SK-N-SH treated with all-trans-retinoic acid at 6 μM for 48 hours (cell line): Measurements from ENCODE around the gene STRBP.

Experiments
- ATAC-seq: fragments of 200-7000 bp; cut with Tn5 transposase; 3 replicates; pipeline ENCODE4 v1.9.1; 2020; ENCODE audit warnings: mild to moderate bottlenecking, moderate library complexity
- ARNTL ChIP-seq: fragments of 450-650 bp; formaldehyde crosslinking; IDR thresholded peaks from 2 replicates; pipeline ENCODE4 v1.5.0; 2020; ENCODE audit warnings: low read depth, mild to moderate bottlenecking, moderate library complexity, borderline replicate concordance
- BACH2 ChIP-seq: fragments of 250-450 bp; sonication (Bioruptor Pico); IDR thresholded peaks from 2 replicates; pipeline ENCODE4 v1.9.0; 2021; ENCODE audit warnings: mild to moderate bottlenecking, borderline replicate concordance
- CSDC2 ChIP-seq: fragments of 250-450 bp; sonication (Bioruptor Pico); IDR thresholded peaks from 2 replicates; pipeline ENCODE4 v1.5.0; 2020; ENCODE audit warnings: mild to moderate bottlenecking, moderate library complexity
- ESRRG ChIP-seq: fragments of 250-450 bp; sonication (Bioruptor Pico); IDR thresholded peaks from 2 replicates; pipeline ENCODE4 v1.6.1; 2021; ENCODE audit warnings: mild to moderate bottlenecking
- GLIS3 ChIP-seq: fragments of 250-450 bp; sonication (Bioruptor Pico); IDR thresholded peaks from 2 replicates; pipeline ENCODE4 v1.5.0; 2020; ENCODE audit warnings: mild to moderate bottlenecking, moderate library complexity
- ISL1 ChIP-seq: fragments of 250-450 bp; sonication (Bioruptor Pico); IDR thresholded peaks from 2 replicates; pipeline ENCODE4 v2.1.2; 2022; ENCODE audit warnings: mild to moderate bottlenecking, moderate library complexity
- OSR1 ChIP-seq: fragments of 250-450 bp; sonication (Bioruptor Pico); IDR thresholded peaks from 2 replicates; pipeline ENCODE4 v1.8.0; 2022; ENCODE audit warnings: moderate library complexity, mild to moderate bottlenecking, inconsistent platforms
- PPARA ChIP-seq: fragments of 250-450 bp; sonication (Bioruptor Pico); IDR thresholded peaks from 2 replicates; pipeline ENCODE4 v1.5.0; 2020; ENCODE audit warnings: mild to moderate bottlenecking, borderline replicate concordance
- RARB ChIP-seq: fragments of 250-450 bp; sonication (Bioruptor Pico); IDR thresholded peaks from 2 replicates; pipeline ENCODE4 v1.8.0; 2021; ENCODE audit warnings: mild to moderate bottlenecking, moderate library complexity
- SNAI2 ChIP-seq: fragments of 250-450 bp; sonication (Bioruptor Pico); IDR thresholded peaks from 2 replicates; pipeline ENCODE4 v1.5.0; 2020; ENCODE audit warnings: mild to moderate bottlenecking, moderate library complexity
- TCF4 ChIP-seq: fragments of 250-450 bp; sonication (Bioruptor Pico); IDR thresholded peaks from 2 replicates; pipeline ENCODE4 v1.8.0; 2021; ENCODE audit warnings: mild to moderate bottlenecking, moderate library complexity, borderline replicate concordance
- TOX ChIP-seq: fragments of 250-450 bp; sonication (Bioruptor Pico); IDR thresholded peaks from 2 replicates; pipeline ENCODE4 v1.8.0; 2021; ENCODE audit warnings: mild to moderate bottlenecking, moderate library complexity, borderline replicate concordance
- ZC3H10 ChIP-seq: fragments of 250-450 bp; sonication (Bioruptor Pico); IDR thresholded peaks from 2 replicates; pipeline ENCODE4 v1.5.1; 2021; ENCODE audit warnings: mild to moderate bottlenecking, moderate library complexity
- ZFP3 ChIP-seq: fragments of 250-450 bp; sonication (Bioruptor Pico); IDR thresholded peaks from 2 replicates; pipeline ENCODE4 v1.5.0; 2020; ENCODE audit warnings: mild to moderate bottlenecking, moderate library complexity
- ZFP30 ChIP-seq: fragments of 450-650 bp; formaldehyde crosslinking; IDR thresholded peaks from 2 replicates; pipeline ENCODE4 v1.5.0; 2022; ENCODE audit warnings: mild to moderate bottlenecking, moderate library complexity
- ZNF565 ChIP-seq: fragments of 450-650 bp; formaldehyde crosslinking; conservative IDR thresholded peaks from 2 replicates; pipeline ENCODE4 v1.5.0; 2020; ENCODE audit warnings: low read depth, mild to moderate bottlenecking, moderate library complexity
- ZNF8 ChIP-seq: fragments of 450-650 bp; formaldehyde crosslinking; IDR thresholded peaks from 2 replicates; pipeline ENCODE4 v1.5.0; 2020; ENCODE audit warnings: mild to moderate bottlenecking, moderate library complexity
- TF ChIP-seq, protein P1 (sequence below): fragments of 250-450 bp; sonication (Bioruptor Pico); IDR thresholded peaks from 2 replicates; pipeline ENCODE4 v1.8.0; 2020; ENCODE audit warnings: mild to moderate bottlenecking, moderate library complexity, borderline replicate concordance
- TF ChIP-seq, protein P2 (sequence below): fragments of 250-450 bp; sonication (Bioruptor Pico); IDR thresholded peaks from 2 replicates; pipeline ENCODE4 v1.8.0; 2021; ENCODE audit warnings: low read depth, mild to moderate bottlenecking, moderate library complexity, borderline replicate concordance
- TF ChIP-seq, protein P3 (sequence below): fragments of 250-450 bp; sonication (Bioruptor Pico); IDR thresholded peaks from 2 replicates; pipeline ENCODE4 v1.5.1; 2021; ENCODE audit warnings: mild to moderate bottlenecking, moderate library complexity
- TF ChIP-seq, protein P4 (sequence below): fragments of 250-450 bp; sonication (Bioruptor Pico); IDR thresholded peaks from 2 replicates; pipeline ENCODE4 v1.5.1; 2020; ENCODE audit warnings: low read depth, mild to moderate bottlenecking, moderate library complexity

The STRBP gene

DNA sequence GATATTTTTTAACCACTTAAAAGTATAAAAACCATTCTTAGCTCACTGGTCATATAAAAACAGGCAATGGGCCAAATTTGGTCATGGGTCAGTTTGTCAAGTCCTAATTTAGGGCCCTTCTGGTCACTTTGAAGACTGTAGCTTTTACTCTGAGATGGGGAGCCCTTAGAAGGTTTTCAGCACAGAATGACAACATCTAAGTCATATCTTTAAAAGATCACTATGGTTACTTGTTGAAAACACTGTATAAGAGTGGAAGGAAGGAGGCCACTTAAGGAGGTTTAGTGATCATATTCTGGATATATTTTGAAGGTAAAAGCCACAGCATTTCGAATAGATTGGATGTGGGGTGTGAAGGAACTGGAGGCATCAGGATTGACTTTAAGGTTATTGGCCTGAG is 76.7 kb downstream of the STRBP start:
- ATAC-seq: no peak
- TF ChIP-seq CSDC2 (CRISPR knock-in tag): no peak
- TF ChIP-seq, protein P1, sequence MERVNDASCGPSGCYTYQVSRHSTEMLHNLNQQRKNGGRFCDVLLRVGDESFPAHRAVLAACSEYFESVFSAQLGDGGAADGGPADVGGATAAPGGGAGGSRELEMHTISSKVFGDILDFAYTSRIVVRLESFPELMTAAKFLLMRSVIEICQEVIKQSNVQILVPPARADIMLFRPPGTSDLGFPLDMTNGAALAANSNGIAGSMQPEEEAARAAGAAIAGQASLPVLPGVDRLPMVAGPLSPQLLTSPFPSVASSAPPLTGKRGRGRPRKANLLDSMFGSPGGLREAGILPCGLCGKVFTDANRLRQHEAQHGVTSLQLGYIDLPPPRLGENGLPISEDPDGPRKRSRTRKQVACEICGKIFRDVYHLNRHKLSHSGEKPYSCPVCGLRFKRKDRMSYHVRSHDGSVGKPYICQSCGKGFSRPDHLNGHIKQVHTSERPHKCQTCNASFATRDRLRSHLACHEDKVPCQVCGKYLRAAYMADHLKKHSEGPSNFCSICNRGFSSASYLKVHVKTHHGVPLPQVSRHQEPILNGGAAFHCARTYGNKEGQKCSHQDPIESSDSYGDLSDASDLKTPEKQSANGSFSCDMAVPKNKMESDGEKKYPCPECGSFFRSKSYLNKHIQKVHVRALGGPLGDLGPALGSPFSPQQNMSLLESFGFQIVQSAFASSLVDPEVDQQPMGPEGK: no peak
- TF ChIP-seq ZNF565 (CRISPR knock-in tag): no peak
- TF ChIP-seq TOX (CRISPR knock-in tag): no peak
- TF ChIP-seq GLIS3 (CRISPR knock-in tag): no peak
- no peak for TF ChIP-seq ZFP30
- TF ChIP-seq BACH2 (CRISPR knock-in tag): no peak
- no peak for TF ChIP-seq ARNTL (CRISPR knock-in tag)
- TF ChIP-seq, protein P2, sequence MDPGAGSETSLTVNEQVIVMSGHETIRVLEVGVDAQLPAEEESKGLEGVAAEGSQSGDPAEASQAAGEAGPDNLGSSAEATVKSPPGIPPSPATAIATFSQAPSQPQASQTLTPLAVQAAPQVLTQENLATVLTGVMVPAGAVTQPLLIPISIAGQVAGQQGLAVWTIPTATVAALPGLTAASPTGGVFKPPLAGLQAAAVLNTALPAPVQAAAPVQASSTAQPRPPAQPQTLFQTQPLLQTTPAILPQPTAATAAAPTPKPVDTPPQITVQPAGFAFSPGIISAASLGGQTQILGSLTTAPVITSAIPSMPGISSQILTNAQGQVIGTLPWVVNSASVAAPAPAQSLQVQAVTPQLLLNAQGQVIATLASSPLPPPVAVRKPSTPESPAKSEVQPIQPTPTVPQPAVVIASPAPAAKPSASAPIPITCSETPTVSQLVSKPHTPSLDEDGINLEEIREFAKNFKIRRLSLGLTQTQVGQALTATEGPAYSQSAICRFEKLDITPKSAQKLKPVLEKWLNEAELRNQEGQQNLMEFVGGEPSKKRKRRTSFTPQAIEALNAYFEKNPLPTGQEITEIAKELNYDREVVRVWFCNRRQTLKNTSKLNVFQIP (CRISPR knock-in tag): no peak
- TF ChIP-seq, protein P3, sequence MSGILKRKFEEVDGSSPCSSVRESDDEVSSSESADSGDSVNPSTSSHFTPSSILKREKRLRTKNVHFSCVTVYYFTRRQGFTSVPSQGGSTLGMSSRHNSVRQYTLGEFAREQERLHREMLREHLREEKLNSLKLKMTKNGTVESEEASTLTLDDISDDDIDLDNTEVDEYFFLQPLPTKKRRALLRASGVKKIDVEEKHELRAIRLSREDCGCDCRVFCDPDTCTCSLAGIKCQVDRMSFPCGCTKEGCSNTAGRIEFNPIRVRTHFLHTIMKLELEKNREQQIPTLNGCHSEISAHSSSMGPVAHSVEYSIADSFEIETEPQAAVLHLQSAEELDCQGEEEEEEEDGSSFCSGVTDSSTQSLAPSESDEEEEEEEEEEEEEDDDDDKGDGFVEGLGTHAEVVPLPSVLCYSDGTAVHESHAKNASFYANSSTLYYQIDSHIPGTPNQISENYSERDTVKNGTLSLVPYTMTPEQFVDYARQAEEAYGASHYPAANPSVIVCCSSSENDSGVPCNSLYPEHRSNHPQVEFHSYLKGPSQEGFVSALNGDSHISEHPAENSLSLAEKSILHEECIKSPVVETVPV: no peak
- TF ChIP-seq PPARA (CRISPR knock-in tag): no peak
- no peak for TF ChIP-seq TCF4 (CRISPR knock-in tag)
- no peak for TF ChIP-seq ZC3H10
- no peak for TF ChIP-seq RARB (CRISPR knock-in tag)
- TF ChIP-seq OSR1 (CRISPR knock-in tag): no peak
- TF ChIP-seq, protein P4, sequence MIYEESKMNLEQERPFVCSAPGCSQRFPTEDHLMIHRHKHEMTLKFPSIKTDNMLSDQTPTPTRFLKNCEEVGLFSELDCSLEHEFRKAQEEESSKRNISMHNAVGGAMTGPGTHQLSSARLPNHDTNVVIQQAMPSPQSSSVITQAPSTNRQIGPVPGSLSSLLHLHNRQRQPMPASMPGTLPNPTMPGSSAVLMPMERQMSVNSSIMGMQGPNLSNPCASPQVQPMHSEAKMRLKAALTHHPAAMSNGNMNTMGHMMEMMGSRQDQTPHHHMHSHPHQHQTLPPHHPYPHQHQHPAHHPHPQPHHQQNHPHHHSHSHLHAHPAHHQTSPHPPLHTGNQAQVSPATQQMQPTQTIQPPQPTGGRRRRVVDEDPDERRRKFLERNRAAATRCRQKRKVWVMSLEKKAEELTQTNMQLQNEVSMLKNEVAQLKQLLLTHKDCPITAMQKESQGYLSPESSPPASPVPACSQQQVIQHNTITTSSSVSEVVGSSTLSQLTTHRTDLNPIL: no peak
- no peak for TF ChIP-seq SNAI2 (CRISPR knock-in tag)
- TF ChIP-seq ISL1 (CRISPR knock-in tag): no peak
- no peak for TF ChIP-seq ESRRG (CRISPR knock-in tag)

DNA sequence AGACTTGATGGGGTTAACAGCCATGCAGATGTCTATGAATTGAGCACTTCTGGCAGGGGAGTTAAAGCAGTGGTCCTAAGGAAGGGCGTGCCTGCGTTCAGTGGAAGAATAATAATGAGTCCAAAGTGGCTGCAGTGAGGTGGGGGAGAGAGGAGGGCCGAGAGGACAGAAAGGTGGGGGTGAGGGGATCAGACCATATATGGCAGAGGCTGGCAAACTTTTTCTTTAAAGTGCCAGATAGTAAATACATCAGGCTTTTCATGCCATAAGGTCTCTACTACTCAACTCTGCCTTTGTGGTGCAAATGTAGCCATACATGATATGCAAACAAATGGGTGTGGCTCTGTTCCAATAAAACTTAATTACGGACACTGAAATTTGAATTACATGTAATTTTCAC is 77.1 kb downstream of the STRBP start:
- TF ChIP-seq, protein P4: no peak
- TF ChIP-seq ARNTL (CRISPR knock-in tag) (no peak), CSDC2 (CRISPR knock-in tag) (no peak), ZC3H10 (no peak), ZFP30 (no peak), RARB (CRISPR knock-in tag) (no peak), TCF4 (CRISPR knock-in tag) (no peak), OSR1 (CRISPR knock-in tag) (no peak), BACH2 (CRISPR knock-in tag) (no peak)
- TF ChIP-seq, protein P2 (CRISPR knock-in tag): no peak
- no peak for ATAC-seq

DNA sequence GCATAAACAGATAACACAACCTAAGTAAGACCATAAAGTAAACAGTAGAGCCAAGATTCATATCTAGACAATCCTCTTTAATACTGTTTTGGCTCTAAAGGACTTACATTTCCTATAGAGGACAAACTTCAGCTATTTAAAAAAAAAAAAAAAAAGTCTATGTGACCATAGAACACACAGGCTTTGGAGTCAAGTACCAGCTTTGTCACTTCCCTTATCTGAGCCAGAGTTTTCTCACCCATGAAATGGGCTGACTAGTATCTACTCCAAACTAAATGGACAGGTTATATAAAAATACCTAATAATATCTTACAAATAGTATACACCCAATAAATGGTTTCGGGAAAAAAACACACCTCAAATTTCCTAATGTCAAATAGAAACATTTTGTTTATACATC is 81.3 kb downstream of the STRBP start:
- TF ChIP-seq, protein P4: no peak
- TF ChIP-seq, protein P1: no peak
- TF ChIP-seq ZNF565 (CRISPR knock-in tag): no peak
- TF ChIP-seq RARB (CRISPR knock-in tag): no peak
- TF ChIP-seq CSDC2 (CRISPR knock-in tag): no peak
- TF ChIP-seq ZNF8 (CRISPR knock-in tag): no peak
- no peak for TF ChIP-seq BACH2 (CRISPR knock-in tag)
- no peak for TF ChIP-seq GLIS3 (CRISPR knock-in tag)
- no peak for TF ChIP-seq ZC3H10
- TF ChIP-seq ISL1 (CRISPR knock-in tag): no peak
- no peak for TF ChIP-seq SNAI2 (CRISPR knock-in tag)
- TF ChIP-seq ZFP30: no peak
- TF ChIP-seq, protein P2 (CRISPR knock-in tag): no peak
- no peak for TF ChIP-seq ZFP3
- no peak for TF ChIP-seq ARNTL (CRISPR knock-in tag)
- TF ChIP-seq PPARA (CRISPR knock-in tag): no peak
- no peak for TF ChIP-seq TOX (CRISPR knock-in tag)
- ATAC-seq: no peak
